HG03135 (cell line): ENCODE measurements around the gene BLTP2.
A peak's percentile ranks its signal among the peaks of the same experiment; 100 is the strongest.
"Not testable (repeated sequence)": the region's sequence is repeated elsewhere in the genome, so short reads cannot be mapped to it uniquely, and the experiment has no call there.

Source experiments
- ATAC-seq: cut with Tn5 transposase; IDR thresholded peaks from one replicate; pipeline ENCODE4 v1.9.1; 2021; ENCODE audit warnings: mild to moderate bottlenecking, moderate library complexity; ENCODE audit not compliant: unreplicated experiment

The BLTP2 gene

GRCh38 chr17:28644787-28645575 lies at the start of gene BLTP2:
Gene BLTP2, minus strand, starts transcription at chr17:28645158. Its CDS starts 102 bp downstream, at chr17:28645056.
- peak; percentile 90 for ATAC-seq

GRCh38 chr17:28693869-28694268 lies 48.9 kb upstream of the BLTP2 start:
- ATAC-seq, result no peak

DNA sequence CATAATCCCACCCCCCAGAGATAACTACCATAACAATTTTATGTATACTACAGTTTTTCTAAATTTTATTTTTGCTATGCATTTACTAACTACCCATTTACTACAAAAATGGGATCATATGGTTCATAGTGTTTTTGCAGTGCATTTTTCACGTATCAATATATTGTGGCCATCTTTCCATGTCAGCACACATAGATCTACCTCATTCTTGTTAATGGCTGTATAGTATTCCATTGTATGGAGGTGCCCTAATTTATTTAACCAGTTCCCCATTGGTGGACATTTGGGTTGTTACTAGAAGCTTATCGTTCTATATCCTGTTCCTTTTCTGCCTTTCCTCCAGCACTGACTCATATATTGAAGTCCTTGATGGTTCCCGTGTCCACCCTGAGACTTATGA lies 44.1 kb upstream of the BLTP2 start:
- ATAC-seq, result no peak

DNA sequence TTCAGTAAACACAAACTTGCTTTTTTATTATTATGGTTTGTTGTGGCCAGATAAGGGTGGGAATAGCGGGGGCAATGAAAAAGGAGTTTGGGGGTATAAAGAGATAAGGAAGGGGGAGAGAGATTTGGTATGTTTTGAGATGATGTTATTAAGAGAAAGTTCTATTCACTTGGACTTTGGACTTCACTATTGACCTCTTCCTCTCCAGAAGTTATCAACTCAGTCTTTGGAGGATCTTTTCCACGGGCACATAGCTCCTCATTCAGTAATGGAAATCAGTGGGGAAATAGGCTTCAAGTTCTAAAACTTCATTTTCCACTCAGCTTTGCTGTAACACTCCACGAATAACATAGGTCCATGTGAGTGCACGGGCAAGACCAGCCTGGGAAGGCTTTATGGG lies 43.5 kb upstream of the BLTP2 start:
- no peak for ATAC-seq

DNA sequence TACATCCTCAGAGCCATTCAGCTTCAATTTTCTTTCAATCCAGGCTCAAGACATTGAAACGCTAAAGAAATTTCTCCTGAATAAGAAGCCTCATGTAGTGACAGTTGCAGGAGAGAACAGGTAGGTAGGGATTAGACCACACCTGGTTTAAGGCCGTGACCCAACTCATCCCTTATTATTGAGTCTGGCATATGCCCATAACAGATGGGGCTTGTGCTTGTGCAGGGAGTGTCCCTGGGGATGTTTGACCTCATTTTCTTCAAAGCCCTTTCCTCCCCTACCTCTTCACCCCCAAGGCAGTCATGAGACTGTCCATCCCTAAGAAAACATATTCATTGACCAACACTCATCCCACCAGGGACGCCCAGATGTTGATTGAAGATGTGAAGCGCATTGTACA lies 41.3 kb upstream of the BLTP2 start:
- ATAC-seq, result no peak

- ATAC-seq, result no peak
Observed at GRCh38 chr17:28685366-28685765, 40.4 kb upstream of the BLTP2 start.

GRCh38 chr17:28684963-28685362 lies 40.0 kb upstream of the BLTP2 start:
- ATAC-seq, result no peak

DNA sequence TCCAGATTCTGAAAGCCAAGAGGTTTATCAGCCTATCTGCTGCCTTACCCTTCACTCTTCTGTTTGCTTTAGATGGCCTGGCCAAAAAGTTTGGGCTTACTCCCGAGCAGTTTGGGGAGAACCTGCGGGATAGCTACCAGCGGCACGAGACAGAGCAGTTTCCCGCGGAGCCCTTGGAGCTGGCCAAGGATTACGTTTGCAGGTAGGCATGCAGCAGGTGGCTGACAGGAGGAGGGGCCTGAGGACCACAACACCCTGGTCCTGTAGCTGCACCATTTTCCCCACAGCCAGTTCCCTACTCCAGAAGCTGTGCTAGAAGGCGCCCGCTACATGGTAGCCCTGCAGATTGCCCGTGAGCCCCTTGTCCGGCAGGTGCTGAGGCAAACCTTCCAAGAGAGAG lies 37.7 kb upstream of the BLTP2 start:
- no peak for ATAC-seq

- no peak for ATAC-seq
Observed at GRCh38 chr17:28675980-28676379, 31.0 kb upstream of the BLTP2 start.

DNA sequence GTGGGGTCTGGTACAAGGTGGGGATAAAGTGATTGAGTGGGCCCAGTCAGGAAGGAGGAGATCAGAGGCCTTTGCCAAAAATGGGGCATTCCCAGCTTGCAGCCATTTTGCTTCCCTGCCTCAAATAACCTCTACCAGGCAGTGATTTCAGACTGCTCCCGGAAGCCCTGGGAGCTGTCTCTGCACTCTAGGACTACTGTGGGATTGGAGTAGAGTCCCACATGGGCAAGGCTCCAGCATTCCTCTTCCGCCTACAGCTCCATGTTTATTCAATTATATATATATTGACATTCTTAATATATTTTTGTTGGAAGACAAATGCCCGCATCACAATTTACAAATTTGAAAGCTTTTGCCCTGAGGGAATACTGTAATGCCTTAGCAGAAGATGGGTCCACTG lies 30.5 kb upstream of the BLTP2 start:
- ATAC-seq, result no peak

DNA sequence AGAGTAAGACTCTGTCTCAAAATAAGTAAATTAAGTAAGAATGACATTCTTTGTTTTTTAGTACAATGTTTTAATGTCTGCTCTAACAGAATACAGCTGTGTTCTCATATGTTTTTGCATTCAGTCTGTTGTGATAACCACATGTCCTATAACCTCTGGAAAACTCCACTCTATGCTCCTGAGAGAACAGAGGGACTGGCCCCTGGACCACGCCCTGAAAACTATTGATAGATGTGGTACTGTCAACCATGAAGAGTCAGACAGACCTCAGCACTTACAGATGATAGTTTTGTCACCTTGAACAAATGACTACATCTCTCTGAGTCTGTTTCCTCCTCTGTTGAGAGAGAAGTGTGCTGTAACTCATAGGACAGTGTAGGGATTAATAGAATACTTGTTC lies 25.0 kb upstream of the BLTP2 start:
- ATAC-seq, result no peak

DNA sequence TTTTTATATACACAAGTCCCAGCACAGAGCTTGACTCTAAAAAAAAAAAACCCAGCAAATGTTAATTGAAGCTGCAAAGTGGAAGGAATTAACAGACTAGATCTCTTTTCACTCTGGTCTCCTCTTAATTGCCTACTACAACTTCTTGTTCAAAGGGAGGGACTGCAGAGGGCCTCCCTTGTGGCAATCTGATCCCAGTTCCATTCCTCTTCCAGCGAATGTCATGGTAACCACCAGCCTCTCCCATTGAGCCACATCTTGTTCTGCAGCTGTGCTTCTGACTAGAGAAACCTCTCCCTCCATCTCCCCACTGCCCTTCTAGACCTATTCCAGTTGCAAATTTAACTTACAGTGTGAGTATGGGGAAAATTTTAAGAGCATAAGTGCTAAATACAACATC lies 22.9 kb upstream of the BLTP2 start:
- ATAC-seq, result no peak

DNA sequence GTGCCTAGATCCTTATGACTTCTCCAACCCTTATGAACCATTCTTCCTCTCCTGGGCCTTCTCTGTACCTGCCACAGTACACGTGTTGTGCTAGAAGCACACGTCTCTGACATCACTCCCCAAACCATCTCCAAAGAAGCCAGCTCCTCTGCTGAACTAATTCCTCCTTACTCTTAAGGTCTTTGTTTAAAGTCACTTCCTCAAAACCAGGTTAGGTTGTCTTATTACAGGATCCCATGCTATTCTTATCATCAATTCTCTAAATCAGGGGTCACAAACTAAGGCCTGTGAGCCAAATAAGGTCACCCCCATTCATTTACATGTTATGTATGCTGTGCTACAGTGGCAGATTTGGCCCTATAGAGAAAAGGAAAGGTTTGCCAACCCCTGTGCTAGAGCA lies 21.0 kb upstream of the BLTP2 start:
- no peak for ATAC-seq

DNA sequence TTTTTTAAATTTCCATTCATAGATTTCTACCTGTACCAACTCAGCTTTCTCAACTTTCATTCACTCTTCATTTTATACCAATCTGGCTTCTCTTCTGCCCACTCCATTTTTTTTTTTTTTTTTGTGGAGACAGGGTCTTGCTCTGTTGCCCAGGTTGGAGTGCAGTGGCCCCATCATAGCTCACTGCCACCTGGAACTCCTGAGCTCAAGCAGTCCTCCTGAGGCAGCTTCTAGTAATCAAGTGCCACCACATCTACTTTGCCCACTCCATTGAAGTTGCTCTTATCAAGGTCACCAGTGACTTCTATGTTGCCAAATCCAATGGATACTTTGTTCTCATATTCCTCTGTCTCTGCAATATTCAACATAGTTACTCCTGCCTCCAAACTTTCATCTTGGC lies 18.8 kb upstream of the BLTP2 start:
- ATAC-seq, result no peak

DNA sequence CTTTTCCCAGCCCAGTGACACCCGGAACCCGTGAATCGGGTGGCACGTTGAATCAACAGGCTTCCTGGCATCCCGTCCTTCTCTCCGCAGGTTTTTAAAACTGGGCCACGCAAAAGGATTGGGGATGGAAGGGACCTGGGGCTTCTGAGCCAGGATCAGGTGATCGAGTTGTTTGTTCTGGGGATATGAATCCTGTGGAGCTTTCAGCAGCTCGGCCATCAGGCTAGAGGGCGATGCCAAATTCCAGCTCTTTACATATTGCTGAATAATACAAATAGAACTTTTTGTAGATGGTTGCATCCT lies 17.5 kb upstream of the BLTP2 start:
- ATAC-seq, result peak; percentile 15

DNA sequence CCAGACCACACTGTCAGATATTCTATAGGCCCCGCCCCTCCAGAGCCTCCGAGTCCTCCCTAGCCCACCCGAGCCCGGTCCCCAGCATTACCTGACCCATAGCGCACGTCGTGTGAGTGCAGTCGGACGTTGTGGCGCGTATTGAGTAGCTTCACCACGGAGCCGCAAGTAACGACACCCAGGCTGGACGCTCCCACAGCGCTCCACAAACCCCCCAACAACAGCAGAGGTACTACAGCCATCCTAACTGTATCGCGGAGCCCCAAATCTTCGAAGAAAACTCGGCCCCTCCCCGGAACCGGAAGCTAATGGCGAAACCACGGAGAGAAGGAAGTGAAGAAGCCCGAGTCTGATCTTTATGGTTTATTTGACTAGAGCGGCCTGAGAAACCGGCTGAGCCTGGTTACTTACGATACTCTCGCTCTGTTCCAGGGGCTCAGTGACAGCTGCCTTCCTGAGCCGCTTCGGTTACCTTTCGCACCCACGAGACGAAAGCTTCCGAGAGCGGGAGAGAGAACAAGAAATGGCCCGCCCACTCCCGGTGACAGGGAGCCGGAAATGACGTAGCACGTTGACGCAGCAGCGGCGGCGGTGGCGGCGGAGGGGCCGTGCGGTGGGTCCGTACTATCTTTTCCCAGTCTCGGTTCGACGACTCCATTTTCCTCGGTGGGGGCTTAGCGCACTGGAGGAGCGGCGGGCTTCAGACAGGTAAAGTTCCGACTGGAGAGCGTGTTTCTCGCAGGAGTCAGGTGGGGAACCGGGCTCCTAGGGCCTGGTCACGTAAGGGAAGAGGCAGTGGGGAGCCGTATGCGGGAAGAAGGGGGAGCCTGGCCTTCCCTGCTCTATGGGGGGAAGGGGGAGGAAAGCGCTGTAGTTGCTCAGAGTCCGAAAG lies 16.9 kb upstream of the BLTP2 start, which contains the start of the genes SDF2 and SUPT6H:
TSS of gene SDF2 (minus strand) at position 272 of the 892 bp plus-strand sequence. CDS start at position 242, 30 bp downstream.
TSS of gene SUPT6H (plus strand) at position 571 of the 892 bp plus-strand sequence. CDS start 11,197 bp downstream, outside the sequence.
- ATAC-seq, result peak; percentile 84

DNA sequence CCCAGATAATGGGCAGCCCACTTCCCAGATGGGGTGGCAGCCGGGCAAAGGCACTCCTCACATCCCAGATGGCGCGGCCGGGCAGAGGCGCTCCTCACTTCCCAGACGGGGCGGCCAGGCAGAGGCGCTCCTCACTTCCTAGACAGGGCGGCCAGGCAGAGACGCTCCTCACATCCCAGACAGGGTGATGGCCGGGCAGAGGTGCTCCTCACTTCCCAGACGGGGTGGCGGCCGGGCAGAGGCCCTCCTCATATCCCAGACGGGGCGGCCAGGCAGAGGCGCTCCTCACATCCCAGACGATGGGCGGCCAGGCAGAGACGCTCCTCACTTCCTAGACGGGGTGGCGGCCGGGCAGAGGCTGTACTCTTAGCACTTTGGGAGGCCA lies 14.5 kb upstream of the BLTP2 start:
- ATAC-seq, result not testable (repeated sequence)

DNA sequence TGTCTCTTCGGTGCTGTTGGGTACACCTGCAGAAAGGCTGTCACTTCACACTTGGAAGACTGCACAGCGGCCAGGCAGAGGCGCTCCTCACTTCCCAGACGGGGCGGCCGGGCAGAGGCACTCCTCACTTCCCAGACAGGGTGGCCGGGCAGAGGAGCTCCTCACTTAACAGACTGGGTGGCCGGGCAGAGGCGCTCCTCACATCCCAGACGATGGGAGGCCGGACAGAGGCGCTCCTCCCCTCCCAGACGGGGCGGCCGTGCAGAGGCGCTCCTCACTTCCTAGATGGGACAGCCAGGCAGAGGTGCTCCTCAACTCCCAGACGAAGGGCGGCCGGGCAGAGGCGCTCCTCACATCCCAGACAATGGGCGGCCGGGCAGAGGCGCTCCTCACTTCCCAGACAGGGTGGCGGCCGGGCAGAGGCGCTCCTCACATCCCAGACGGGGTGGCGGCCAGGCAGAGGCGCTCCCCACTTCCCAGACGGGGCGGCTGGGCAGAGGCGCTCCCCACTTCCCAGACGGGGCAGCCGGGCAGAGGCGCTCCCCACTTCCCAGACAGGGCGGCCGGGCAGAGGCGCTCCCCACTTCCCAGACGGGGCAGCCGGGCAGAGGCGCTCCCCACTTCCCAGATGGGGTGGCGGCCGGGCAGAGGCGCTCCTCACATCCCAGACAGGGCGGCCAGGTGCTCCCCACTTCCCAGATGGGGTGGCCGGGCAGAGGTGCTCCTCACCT lies 14.0 kb upstream of the BLTP2 start:
- not testable (repeated sequence) for ATAC-seq

GRCh38 chr17:28658342-28658741 lies 13.4 kb upstream of the BLTP2 start:
- not testable (repeated sequence) for ATAC-seq

DNA sequence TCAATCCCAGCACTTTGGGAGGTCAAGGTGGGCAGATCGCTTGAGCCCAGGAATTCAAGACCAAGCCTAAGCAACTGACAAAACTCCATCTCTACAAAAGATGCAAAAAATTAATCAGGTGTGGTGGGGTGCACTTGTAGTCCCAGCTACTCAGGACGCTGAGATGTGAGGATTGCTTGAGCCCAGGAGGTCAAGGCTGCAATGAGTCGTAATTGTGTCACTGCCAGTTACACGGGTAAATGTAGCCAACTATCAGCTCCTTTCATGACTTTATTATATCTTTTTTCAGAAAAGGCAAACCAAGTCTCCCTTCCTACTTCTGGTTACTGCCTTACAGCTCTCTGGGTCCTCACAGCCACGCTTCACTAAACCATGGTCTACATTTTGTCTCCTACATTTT lies 12.8 kb upstream of the BLTP2 start:
- no peak for ATAC-seq

GRCh38 chr17:28655160-28655559 lies 10.2 kb upstream of the BLTP2 start:
- no peak for ATAC-seq
